ENCODE results near the gene FOSL1.

- no peak for TF ChIP-seq CTCF (IDR thresholded peaks at IDR 0.05; ENCODE audit: insufficient read depth, low read depth, low read length)
- no peak for TF ChIP-seq EZH2 (IDR thresholded peaks at IDR 0.05; ENCODE audit: insufficient read depth, low read length)
Measured at GRCh38 chr11:65854852-65855837, 45.0 kb downstream of the FOSL1 start.
